GM21381 (cell line): ENCODE data around the gene FAM32A.
"Not testable (repeated sequence)": the region's sequence is repeated elsewhere in the genome, so short reads cannot be mapped to it uniquely, and the experiment has no call there.

Experiments used
- ATAC-seq: cut with Tn5 transposase; IDR thresholded peaks from one replicate; pipeline ENCODE4 v1.9.1; 2021; ENCODE audit warnings: mild to moderate bottlenecking, moderate library complexity; ENCODE audit not compliant: unreplicated experiment

The FAM32A gene

GRCh38 chr19:16161840-16162239 lies 23.4 kb upstream of the FAM32A start:
- ATAC-seq: no peak

- no peak for ATAC-seq
Measured at GRCh38 chr19:16164222-16164890, 20.9 kb upstream of the FAM32A start.

GRCh38 chr19:16166417-16166816 lies 18.8 kb upstream of the FAM32A start:
- no peak for ATAC-seq

- no peak for ATAC-seq
Measured at GRCh38 chr19:16167055-16167454, 18.2 kb upstream of the FAM32A start.

GRCh38 chr19:16168465-16169081 lies 16.6 kb upstream of the FAM32A start:
- no peak for ATAC-seq

GRCh38 chr19:16170134-16170533 lies 15.1 kb upstream of the FAM32A start:
- ATAC-seq: no peak

- ATAC-seq: no peak
Measured at GRCh38 chr19:16175954-16176353, 9.3 kb upstream of the FAM32A start.

- ATAC-seq: not testable (repeated sequence)
Measured at GRCh38 chr19:16178866-16179265, 6.3 kb upstream of the FAM32A start.

- no peak for ATAC-seq
Measured at GRCh38 chr19:16180611-16181010, 4.6 kb upstream of the FAM32A start.

GRCh38 chr19:16184665-16185122 lies 516 bp upstream of the FAM32A start:
- no peak for ATAC-seq

GRCh38 chr19:16185768-16186123 lies 536 bp downstream of the FAM32A start:
- ATAC-seq: no peak

- no peak for ATAC-seq
Measured at GRCh38 chr19:16188521-16188920, 3.3 kb downstream of the FAM32A start.

- no peak for ATAC-seq
Measured at GRCh38 chr19:16190198-16190597, 5.0 kb downstream of the FAM32A start.

- no peak for ATAC-seq
Measured at GRCh38 chr19:16190736-16191135, 5.5 kb downstream of the FAM32A start.

GRCh38 chr19:16191216-16191908 lies 6.2 kb downstream of the FAM32A start:
- no peak for ATAC-seq

- no peak for ATAC-seq
Measured at GRCh38 chr19:16193466-16193865, 8.3 kb downstream of the FAM32A start.

- no peak for ATAC-seq
Measured at GRCh38 chr19:16197188-16197621, 12.0 kb downstream of the FAM32A start.

- peak; percentile 85 for ATAC-seq
Measured at GRCh38 chr19:16197622-16198369, 12.6 kb downstream of the FAM32A start, which contains the start of gene AP1M1. Gene AP1M1, plus strand, starts transcription at chr19:16197911. Its CDS starts 116 bp downstream, at chr19:16198027.

- no peak for ATAC-seq
Measured at GRCh38 chr19:16198370-16198651, 13.1 kb downstream of the FAM32A start.

- no peak for ATAC-seq
Measured at GRCh38 chr19:16199275-16199932, 14.2 kb downstream of the FAM32A start.
